Measurements from ENCODE around the gene MOB3B.

The MOB3B gene

GRCh38 chr9:27432308-27432707, 97.3 kb downstream of the MOB3B start:
- no peak for TF ChIP-seq TAF1 (IDR thresholded peaks at IDR 0.05; ENCODE audit: borderline replicate concordance, insufficient read depth, low read length)
- TF ChIP-seq REST (IDR thresholded peaks at IDR 0.05; ENCODE audit: insufficient read depth in 1 of 2, low read depth in 2 of 2, low read length in 2 of 2), result no peak
- no peak for TF ChIP-seq POLR2AphosphoS5 (IDR thresholded peaks at IDR 0.05; ENCODE audit: low read depth, low read length)
- TF ChIP-seq FOXP2 (optimal IDR thresholded peaks at IDR 0.05; ENCODE audit: borderline replicate concordance, extremely low read depth, extremely low read length, insufficient read depth), result no peak
- no peak for TF ChIP-seq SIN3A (IDR thresholded peaks at IDR 0.05; ENCODE audit: borderline replicate concordance, insufficient read depth, low read length)

- TF ChIP-seq POLR2AphosphoS5 (IDR thresholded peaks at IDR 0.05; ENCODE audit: low read depth, low read length) (no peak), FOXP2 (optimal IDR thresholded peaks at IDR 0.05; ENCODE audit: borderline replicate concordance, extremely low read depth, extremely low read length, insufficient read depth) (no peak), TAF1 (IDR thresholded peaks at IDR 0.05; ENCODE audit: borderline replicate concordance, insufficient read depth, low read length) (no peak), SIN3A (IDR thresholded peaks at IDR 0.05; ENCODE audit: borderline replicate concordance, insufficient read depth, low read length) (no peak), REST (IDR thresholded peaks at IDR 0.05; ENCODE audit: insufficient read depth in 1 of 2, low read depth in 2 of 2, low read length in 2 of 2) (no peak)
Measured at GRCh38 chr9:27431543-27432147, 98.0 kb downstream of the MOB3B start.

GRCh38 chr9:27430750-27431535, 98.7 kb downstream of the MOB3B start:
- TF ChIP-seq SIN3A (IDR thresholded peaks at IDR 0.05; ENCODE audit: borderline replicate concordance, insufficient read depth, low read length) (no peak), TAF1 (IDR thresholded peaks at IDR 0.05; ENCODE audit: borderline replicate concordance, insufficient read depth, low read length) (no peak), FOXP2 (optimal IDR thresholded peaks at IDR 0.05; ENCODE audit: borderline replicate concordance, extremely low read depth, extremely low read length, insufficient read depth) (no peak), REST (IDR thresholded peaks at IDR 0.05; ENCODE audit: insufficient read depth in 1 of 2, low read depth in 2 of 2, low read length in 2 of 2) (no peak)

- TF ChIP-seq SIN3A (IDR thresholded peaks at IDR 0.05; ENCODE audit: borderline replicate concordance, insufficient read depth, low read length), result no peak
- no peak for TF ChIP-seq FOXP2 (optimal IDR thresholded peaks at IDR 0.05; ENCODE audit: borderline replicate concordance, extremely low read depth, extremely low read length, insufficient read depth)
- TF ChIP-seq REST (IDR thresholded peaks at IDR 0.05; ENCODE audit: insufficient read depth in 1 of 2, low read depth in 2 of 2, low read length in 2 of 2), result no peak
- TF ChIP-seq POLR2AphosphoS5 (IDR thresholded peaks at IDR 0.05; ENCODE audit: low read depth, low read length), result no peak
- no peak for TF ChIP-seq TAF1 (IDR thresholded peaks at IDR 0.05; ENCODE audit: borderline replicate concordance, insufficient read depth, low read length)
Measured at GRCh38 chr9:27429917-27430316, 99.7 kb downstream of the MOB3B start.

All from PFSK-1 (cell line).